ENCODE data around the gene MED12L.

The MED12L gene

DNA sequence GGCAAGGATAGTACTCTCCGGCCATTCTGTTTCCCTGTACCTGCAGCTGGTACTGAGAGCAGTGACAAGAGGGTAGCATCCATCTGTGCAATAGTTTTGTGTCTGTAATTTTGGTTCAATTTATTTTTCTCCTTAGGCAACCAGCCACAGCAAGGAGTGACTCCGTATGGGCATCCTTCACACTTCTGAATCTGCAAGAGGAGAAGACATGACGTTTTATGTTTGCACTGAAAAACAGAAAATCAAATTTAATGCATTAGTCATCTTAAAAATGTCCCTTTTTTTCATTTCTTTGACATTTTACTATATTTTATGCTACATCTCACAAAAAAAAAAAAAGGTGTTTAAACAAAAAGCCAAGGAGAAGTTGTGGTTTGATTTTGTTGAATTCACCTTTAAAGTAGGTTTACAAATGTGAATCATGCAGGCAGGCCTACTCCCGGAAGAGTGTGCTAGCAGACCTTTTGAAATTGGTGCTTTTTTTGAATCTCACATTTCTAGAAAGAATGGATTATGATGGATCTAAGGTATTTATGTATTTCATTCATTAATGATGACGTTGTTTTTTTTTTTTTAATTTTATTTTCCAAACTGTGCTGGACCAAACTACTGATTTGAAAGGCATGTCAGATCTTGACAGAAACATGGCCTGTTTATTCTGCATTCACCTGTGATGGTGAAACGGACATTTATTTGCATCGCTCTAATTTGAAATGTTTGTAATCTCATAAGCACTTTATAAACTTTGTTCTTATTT lies 347.3 kb downstream of the MED12L start:
- Histone ChIP-seq H3K27me3 (no peaks in the 10 kb centered on the region), H3K36me3 (no peaks in the 10 kb centered on the region), H3K4me1 (no peaks in the 10 kb centered on the region), H3K4me3 (ENCODE audit: low read depth, low read length) (no peak overlapping the region), H3K9me3 (no peaks in the 10 kb centered on the region)
- TF ChIP-seq, protein P1, sequence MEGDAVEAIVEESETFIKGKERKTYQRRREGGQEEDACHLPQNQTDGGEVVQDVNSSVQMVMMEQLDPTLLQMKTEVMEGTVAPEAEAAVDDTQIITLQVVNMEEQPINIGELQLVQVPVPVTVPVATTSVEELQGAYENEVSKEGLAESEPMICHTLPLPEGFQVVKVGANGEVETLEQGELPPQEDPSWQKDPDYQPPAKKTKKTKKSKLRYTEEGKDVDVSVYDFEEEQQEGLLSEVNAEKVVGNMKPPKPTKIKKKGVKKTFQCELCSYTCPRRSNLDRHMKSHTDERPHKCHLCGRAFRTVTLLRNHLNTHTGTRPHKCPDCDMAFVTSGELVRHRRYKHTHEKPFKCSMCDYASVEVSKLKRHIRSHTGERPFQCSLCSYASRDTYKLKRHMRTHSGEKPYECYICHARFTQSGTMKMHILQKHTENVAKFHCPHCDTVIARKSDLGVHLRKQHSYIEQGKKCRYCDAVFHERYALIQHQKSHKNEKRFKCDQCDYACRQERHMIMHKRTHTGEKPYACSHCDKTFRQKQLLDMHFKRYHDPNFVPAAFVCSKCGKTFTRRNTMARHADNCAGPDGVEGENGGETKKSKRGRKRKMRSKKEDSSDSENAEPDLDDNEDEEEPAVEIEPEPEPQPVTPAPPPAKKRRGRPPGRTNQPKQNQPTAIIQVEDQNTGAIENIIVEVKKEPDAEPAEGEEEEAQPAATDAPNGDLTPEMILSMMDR (IDR thresholded peaks at IDR 0.05; ENCODE audit: low read depth, low read length): no peak
- DNase-seq: no peak

DNA sequence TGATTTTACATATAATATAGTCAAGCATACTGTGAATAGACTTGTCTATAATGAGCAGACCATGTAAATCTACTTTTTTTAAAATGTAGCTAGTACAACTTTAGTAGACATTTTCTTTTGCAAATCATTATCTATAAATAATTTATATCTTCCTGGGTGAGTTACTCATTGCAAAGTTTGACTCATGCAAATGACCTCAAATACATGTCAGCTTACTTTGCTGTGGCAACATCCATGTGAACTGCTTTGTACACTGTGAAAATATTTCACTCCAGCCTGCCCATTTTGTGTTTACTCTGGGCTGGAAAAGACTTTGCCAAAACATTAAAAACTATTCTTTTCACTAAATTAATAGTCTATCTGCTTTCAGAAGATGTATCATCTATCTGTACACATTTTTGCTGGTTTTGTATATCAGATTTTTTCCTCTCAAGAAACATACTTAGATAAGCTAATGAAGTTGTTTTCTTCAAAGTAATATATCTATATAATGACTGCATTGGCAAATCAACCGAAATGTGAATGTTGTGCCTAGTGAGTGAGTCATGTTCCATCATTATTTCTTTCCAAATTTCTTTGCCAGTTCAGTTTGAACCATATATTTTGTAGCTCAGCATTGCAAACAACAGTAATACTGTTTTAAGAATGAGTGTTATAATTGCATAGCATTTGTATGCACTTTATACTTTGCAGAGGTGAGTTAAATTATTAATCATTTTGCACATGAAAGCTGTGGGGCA lies 348.9 kb downstream of the MED12L start:
- Histone ChIP-seq H3K4me1 (no peaks in the 10 kb centered on the region), H3K4me3 (ENCODE audit: low read depth, low read length) (no peak overlapping the region), H3K9me3 (no peaks in the 10 kb centered on the region), H3K36me3 (no peaks in the 10 kb centered on the region), H3K27me3 (no peaks in the 10 kb centered on the region)
- no peak for DNase-seq
- TF ChIP-seq, protein P1 (IDR thresholded peaks at IDR 0.05; ENCODE audit: low read depth, low read length): no peak

DNA sequence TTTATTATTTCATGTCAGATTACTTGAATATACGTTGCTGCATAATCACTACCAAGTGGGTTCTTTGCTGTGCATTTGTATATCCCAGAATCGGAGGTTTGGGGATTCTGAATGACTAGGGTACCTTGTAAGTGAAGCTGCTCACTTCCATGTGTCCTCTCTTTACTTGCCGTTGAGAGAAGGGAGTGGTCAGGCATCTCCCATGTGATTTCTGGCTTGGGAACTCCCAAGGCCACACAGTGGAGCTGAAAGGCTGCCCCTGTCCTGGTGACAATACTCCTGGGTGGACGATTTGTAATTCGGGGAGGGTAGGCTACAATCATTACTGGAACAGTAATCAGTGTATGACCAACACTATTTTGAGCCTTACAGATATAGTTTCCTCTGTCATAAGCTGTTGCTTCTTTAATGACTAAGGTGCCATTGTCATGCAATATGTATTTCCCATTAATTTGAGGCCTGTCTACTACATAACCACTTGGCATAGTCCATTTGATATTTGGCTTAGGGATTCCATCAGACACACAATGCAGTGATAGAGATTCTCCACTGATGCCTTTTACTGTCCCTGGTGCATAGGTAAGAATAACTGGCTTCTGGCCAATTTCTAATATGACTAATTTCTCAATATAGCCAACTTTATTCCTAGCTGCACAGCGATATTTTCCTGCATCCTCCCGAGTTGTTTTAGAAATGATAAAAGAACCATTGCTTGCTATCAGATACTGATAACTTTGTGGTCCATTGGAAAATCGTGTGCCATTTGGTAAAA lies 351.4 kb downstream of the MED12L start:
- H3K4me1 ChIP-seq: no peaks in the 10 kb centered on the region
- no peaks in the 10 kb centered on the region for H3K27me3 ChIP-seq
- DNase-seq: no peak
- no peaks in the 10 kb centered on the region for H3K36me3 ChIP-seq
- H3K4me3 ChIP-seq (ENCODE audit: low read depth, low read length): no peak overlapping the region
- no peaks in the 10 kb centered on the region for H3K9me3 ChIP-seq
- TF ChIP-seq, protein P1 (IDR thresholded peaks at IDR 0.05; ENCODE audit: low read depth, low read length): no peak

DNA sequence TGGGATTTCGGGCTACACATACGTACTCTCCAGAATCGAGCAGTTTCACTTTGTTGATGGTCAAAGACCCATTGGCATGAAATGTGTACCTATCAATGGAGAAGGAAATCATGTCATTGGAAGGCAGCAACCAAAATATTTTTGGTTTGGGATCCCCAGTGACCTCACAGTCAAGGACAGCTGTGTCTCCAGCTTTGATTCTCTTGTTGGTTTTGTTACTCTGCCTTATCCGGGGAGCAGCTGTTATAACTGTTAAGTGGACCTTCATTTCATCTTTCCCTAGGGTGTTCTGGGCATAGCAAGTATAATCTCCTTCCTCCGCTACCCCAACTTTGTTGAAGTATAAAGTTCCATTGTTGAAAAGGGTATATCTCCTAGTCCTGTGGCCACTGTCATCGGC lies 352.4 kb downstream of the MED12L start:
- TF ChIP-seq, protein P1 (IDR thresholded peaks at IDR 0.05; ENCODE audit: low read depth, low read length): no peak
- H3K36me3 ChIP-seq: no peaks in the 10 kb centered on the region
- H3K4me3 ChIP-seq (ENCODE audit: low read depth, low read length): no peak overlapping the region
- H3K9me3 ChIP-seq: no peaks in the 10 kb centered on the region
- H3K4me1 ChIP-seq: no peaks in the 10 kb centered on the region
- H3K27me3 ChIP-seq: no peaks in the 10 kb centered on the region
- no peak for DNase-seq

DNA sequence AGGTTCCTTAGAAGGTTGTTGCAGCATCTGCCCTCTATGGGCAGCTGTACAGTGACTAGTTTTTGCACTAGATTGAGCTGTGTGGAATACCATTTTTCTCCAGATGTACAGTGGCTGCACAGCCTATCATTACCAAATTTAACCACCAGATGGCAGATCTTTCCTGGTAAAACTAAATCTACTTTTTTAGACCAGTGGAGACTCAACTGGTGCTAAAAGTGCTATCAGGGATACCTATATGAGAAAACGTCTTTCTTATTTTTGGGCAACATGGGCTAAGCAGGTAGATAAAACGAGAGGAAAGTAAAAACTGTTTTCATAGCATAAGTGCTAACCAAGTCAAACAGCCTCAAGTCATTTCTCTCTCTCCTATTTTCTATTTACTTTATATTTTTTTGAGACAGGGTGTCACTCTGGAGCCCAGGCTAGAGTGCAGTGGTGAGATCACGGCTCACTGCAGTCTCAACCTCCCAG lies 354.2 kb downstream of the MED12L start:
- Histone ChIP-seq H3K4me1 (no peaks in the 10 kb centered on the region), H3K9me3 (no peaks in the 10 kb centered on the region), H3K27me3 (no peaks in the 10 kb centered on the region), H3K4me3 (ENCODE audit: low read depth, low read length) (no peak overlapping the region), H3K36me3 (no peaks in the 10 kb centered on the region)
- TF ChIP-seq, protein P1 (IDR thresholded peaks at IDR 0.05; ENCODE audit: low read depth, low read length): peak; percentile 85
- peak; percentile 38 for DNase-seq
